HTERT RPE-1 (cell line): Measurements from ENCODE around the gene NECTIN1.

Source experiments
- in situ Hi-C: fragments of 300-500 bp; cut with MboI; formaldehyde crosslinking; loops from 4 replicates; pipeline ENCODE4 v1.14.3; 2020; ENCODE audit warnings: low sequenced_read_pairs

Gene NECTIN1

GRCh38 chr11:119734788-119735187, 5.8 kb upstream of the NECTIN1 start:
- in situ Hi-C loops: no loop called here

GRCh38 chr11:119730789-119731386, 1.9 kb upstream of the NECTIN1 start:
- in situ Hi-C loops: no loop called here

- in situ Hi-C loops: no loop called here
Observed at GRCh38 chr11:119729951-119730613, 1.1 kb upstream of the NECTIN1 start.

GRCh38 chr11:119729581-119729927, 554 bp upstream of the NECTIN1 start:
- in situ Hi-C loops: no loop called here

GRCh38 chr11:119728211-119728626, 781 bp downstream of the NECTIN1 start:
- in situ Hi-C loops: no loop called here

GRCh38 chr11:119727523-119728151, 1.4 kb downstream of the NECTIN1 start:
- in situ Hi-C loops: no loop called here

- in situ Hi-C loops: no loop called here
Observed at GRCh38 chr11:119726585-119727522, 2.1 kb downstream of the NECTIN1 start.

- in situ Hi-C loops: no loop called here
Observed at GRCh38 chr11:119726150-119726553, 2.8 kb downstream of the NECTIN1 start.

- in situ Hi-C loops: no loop called here
Observed at GRCh38 chr11:119724956-119725355, 4.0 kb downstream of the NECTIN1 start.

GRCh38 chr11:119723952-119724325, 5.1 kb downstream of the NECTIN1 start:
- in situ Hi-C loops: no loop called here

- in situ Hi-C loops: no loop called here
Observed at GRCh38 chr11:119723243-119723951, 5.6 kb downstream of the NECTIN1 start.

GRCh38 chr11:119722281-119722794, 6.7 kb downstream of the NECTIN1 start:
- in situ Hi-C loops: no loop called here

- in situ Hi-C loops: no loop called here
Observed at GRCh38 chr11:119721129-119722120, 7.6 kb downstream of the NECTIN1 start.

- in situ Hi-C loops: no loop called here
Observed at GRCh38 chr11:119720311-119720913, 8.6 kb downstream of the NECTIN1 start.

GRCh38 chr11:119717839-119718534, 11.0 kb downstream of the NECTIN1 start:
- in situ Hi-C loops: no loop called here

GRCh38 chr11:119716582-119717498, 12.2 kb downstream of the NECTIN1 start:
- in situ Hi-C loops: no loop called here

GRCh38 chr11:119714590-119714989, 14.4 kb downstream of the NECTIN1 start:
- in situ Hi-C loops: no loop called here
